Right lung (tissue), 5 donors: ENCODE results near the gene KRTAP5-4. TPM values are rescaled to one million over a fixed set of nuclear protein-coding genes. Genes with fewer than 3 reads are reported as not detected.
"Not testable (repeated sequence)": the region's sequence is repeated elsewhere in the genome, so short reads cannot be mapped to it uniquely, and the experiment has no call there.

Source experiments
- DNase-seq, 2 donors: peaks; one replicate each; pipeline ENCODE4 v3.0.0-alpha.2; 2013
- polyA plus RNA-seq, 5 donors: library from polyadenylated mRNA; unstranded; fragments of 120-200 nt; gene quantifications; one replicate each; pipeline versions ENCODE4 v1.2.1 to v1.2.3, GENCODE V29; 2013; ENCODE audit warnings: inconsistent platforms in 1 of 5, low replicate concordance in 1 of 5; ENCODE audit not compliant: insufficient read length in 5 of 5, insufficient read depth in 1 of 5

The KRTAP5-4 gene
- polyA plus RNA-seq, 5 donors, result not detected

DNA sequence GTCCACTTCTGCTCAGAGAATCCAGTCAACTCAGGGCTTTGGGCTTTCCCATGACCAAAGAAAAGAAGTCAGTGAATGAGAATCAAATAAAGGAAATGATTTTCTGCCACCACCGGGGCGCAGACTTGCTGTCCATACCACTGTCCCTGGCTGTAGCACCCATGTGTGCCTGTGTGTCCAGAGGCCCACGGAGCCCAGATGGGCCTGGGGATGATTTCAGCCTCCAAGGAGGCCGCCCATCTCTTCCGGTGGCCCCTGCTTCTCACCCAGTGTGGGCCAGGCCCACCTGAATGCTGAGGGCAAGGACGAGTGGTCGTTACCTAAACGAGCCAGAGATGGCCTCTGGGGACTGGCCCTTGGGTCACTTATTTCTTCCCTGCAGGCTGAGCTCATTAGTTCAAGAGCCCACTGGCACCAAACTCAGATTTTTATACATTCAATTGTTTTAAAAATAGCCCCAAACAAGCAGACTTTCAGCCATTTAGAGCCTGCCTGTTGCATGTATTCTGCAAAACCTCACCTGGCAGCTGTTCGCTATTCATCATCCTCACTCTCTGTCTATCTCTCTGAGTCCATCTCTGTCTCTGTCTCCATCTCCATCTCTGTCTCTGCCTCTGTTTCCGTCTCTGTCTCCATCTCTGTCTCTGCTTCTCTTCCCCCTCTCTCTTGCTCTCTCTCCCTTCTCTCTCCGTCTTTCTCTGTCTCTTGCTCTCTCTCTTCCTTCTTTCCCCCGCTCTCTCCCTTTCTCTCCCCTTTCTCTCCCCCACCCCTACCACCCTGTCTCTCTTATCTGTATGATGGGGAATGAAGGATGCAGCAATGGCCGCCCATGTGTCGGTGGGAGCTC is 31.8 kb upstream of the KRTAP5-4 start:
- no peak for DNase-seq

- peak; percentile 51 to 66 for DNase-seq
These were observed 31.0 kb upstream of the KRTAP5-4 start for GRCh38 chr11:1652771-1653540.

GRCh38 chr11:1652442-1652770 is 30.5 kb upstream of the KRTAP5-4 start:
- no peak for DNase-seq

DNA sequence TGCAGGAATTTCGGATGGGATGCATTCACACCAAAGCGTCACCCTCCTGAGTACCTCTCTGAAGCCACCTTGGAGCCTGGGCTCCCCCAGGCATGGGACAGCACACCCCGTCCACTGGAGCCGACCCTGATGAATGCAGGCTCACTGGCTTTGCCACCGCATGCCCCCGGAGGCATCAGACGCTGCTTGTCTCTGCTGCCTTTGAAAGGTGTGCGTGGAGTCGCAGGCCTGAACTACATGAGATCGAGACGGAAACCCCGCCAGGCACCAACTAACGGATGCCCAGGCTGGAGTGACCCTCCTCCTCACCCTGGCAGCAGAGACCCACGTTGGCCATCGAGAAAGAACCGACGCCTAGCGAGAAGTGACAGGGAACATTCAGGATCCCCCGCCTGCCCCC is 30.1 kb upstream of the KRTAP5-4 start:
- DNase-seq, result no peak

GRCh38 chr11:1651411-1651980 is 29.6 kb upstream of the KRTAP5-4 start:
- no peak for DNase-seq

GRCh38 chr11:1650918-1651262 is 29.0 kb upstream of the KRTAP5-4 start:
- DNase-seq, result no peak

DNA sequence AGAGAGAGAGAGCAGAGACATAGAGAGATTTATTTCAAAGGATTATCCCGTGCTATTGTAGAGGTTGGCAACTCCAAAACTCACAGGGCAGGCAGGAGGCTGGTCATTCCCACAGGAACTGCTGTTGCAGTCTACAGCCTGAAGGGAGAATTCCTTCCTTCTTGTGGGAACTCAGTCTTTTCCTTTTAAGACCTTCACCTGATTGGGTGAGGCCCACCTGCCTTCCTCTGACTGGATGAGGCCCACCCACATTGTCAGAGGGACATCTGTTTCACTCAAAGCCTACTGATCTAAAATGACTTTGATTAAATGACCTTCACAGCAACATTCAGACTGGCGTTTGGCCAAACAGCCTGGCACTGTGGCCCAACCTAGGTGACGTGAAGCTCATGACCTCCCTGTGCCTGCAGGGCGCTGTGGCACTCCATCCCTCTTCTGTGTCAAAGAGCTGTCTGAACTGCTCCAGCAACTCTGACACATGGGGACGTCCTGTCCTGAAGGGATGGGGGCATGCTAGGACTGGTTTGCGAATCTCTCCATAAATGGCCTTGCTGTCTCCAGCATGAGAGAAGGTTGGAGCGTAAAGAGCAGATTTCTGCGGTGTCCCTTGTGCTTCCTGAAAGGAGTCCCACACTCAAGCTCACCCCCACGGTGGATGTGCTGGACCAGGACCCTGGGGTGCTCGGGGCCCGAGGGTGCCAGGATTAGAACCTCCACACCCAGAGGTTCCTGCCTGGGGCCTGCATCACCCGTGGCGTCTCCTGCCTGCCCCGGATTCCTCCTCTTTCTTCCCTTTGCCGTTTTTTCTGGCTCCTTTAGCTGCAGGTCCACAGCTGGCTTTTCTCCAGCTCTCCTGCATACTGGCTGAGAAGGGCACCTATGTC is 28.3 kb upstream of the KRTAP5-4 start:
- DNase-seq, result no peak

GRCh38 chr11:1648653-1649420 is 26.9 kb upstream of the KRTAP5-4 start:
- no peak for DNase-seq

DNA sequence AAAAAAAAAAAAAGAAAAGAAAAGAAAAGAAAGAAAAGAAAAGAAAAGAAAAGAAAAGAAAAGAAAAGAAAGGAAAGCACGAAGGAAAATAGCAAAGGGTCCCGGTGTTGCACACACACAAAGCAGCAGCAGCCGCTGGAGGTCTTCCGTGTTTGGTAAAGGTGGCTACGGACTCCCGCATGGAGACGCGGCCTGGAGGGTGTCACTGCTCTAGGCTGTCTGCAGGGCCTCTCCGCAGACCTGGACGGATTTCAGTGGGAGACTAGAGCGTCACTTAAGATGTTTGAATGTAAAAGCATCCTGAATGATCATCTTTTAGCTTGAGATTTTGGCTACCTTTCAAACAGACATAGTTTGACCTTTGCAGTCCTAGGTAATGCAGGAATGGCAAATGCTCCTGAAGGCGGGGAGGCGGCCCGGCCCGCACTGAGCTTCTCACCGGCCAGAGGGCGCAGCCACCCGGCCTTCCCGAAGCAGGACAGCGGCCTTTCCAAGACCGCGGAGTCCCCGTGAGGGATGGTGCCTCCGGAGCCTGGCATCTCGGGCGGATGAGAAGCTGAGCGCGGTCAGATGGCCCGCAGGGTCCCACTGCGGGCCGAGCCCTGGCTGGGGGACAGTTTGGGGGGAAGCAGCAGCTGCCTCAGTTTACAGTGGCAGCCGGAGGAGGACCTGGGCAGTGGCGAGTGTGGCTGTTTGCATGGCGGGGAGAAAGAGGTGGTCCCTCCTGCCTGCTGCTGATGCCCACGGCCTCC is 26.1 kb upstream of the KRTAP5-4 start:
- DNase-seq, result no peak

DNA sequence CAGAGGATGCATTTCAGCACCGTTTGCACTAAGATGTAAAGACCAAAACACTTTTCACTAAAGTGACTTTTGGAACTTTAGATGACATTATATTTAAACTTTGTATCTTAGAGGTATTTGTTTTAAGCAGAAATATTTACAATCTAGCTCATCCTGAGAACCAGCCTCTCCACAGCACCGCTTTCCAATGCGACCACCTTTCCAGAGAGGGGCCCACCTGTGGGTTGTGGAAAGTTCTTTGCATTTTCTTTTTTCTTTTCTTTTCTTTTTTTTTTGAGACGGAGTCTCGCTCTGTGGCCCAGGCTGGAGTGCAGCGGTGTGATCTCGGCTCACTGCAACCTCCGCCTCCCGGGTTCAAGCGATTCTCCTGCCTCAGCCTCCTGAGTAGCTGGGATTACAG is 24.6 kb upstream of the KRTAP5-4 start:
- DNase-seq, result not testable (repeated sequence)

DNA sequence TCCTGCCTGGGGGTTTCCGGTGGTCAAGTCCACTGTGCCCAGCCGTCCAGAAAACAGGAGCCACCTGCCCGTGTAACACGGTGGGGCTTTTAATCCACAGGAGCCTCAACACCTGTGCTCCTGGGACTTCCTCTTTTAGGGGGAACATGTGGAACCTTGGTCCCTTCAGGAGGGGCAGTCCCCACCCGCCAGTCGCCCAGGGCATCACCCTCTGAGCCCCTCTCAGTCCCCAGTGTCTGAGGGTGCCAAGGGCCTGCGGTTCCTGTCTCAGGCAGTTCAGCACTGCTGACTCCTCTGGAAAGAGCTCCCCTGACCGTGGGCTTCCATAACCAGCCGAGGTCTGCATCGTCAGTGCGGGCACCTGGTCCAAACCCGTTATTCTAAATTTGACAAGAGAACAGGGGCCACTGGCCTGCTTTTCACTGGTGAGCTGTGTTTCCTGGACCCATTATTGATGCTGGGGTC is 23.5 kb upstream of the KRTAP5-4 start:
- no peak for DNase-seq

- DNase-seq, result no peak
These were observed 22.8 kb upstream of the KRTAP5-4 start for GRCh38 chr11:1644601-1645356.

GRCh38 chr11:1643146-1643690 is 21.3 kb upstream of the KRTAP5-4 start:
- DNase-seq, result no peak

GRCh38 chr11:1642288-1643145 is 20.6 kb upstream of the KRTAP5-4 start:
- no peak for DNase-seq

- no peak for DNase-seq
These were observed 19.2 kb upstream of the KRTAP5-4 start for GRCh38 chr11:1641096-1641495.

GRCh38 chr11:1640076-1640946 is 18.4 kb upstream of the KRTAP5-4 start:
- DNase-seq, result no peak

DNA sequence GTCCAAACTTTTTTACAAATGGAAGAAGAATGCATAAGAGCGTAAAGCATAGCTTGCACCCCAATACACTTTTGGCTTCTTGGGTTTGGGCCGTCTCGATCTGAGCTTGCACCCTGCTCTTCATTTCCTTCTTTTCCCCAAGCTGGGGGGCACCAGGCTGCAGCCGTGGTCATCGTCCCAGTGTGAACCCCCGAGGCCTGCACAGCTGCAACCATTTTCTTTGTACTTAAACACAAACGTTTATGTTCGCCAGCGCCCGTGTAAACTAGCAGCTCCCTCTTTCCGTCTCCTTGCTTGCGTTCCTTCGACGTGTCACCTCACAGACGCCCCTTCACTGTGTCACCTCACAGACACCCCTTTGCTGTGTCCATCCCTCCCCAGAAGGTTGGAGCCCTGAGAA is 17.7 kb upstream of the KRTAP5-4 start:
- DNase-seq, result no peak
